Measurements from ENCODE around the gene MRPS14. TPM values are rescaled to one million over a fixed set of nuclear protein-coding genes. Genes with fewer than 3 reads are reported as not detected.

The MRPS14 gene
- total and polyA plus RNA-seq, 9 of the 15 experiments (the other 6 are each of a cell fraction or from before 2014, with no cell fraction given) = 38.1 to 231 (median 54.9) TPM

- TF ChIP-seq ZNF639 (CRISPR knock-in tag; conservative IDR thresholded peaks at IDR 0.05 in 1 of 2, IDR thresholded peaks at IDR 0.05 in 1 of 2) (peak in 1 of 2 experiments; percentile 50; a peak in 1 of 4 replicates), ZNF121 (CRISPR knock-in tag; conservative IDR thresholded peaks at IDR 0.05) (peak; percentile 27; the same call in 1 of the 2 replicates), MEF2D (tag; conservative IDR thresholded peaks at IDR 0.05; ENCODE audit: low read depth) (0 out of 2 replicates have a peak, but pooled peaks have one; percentile 37), SMARCB1 (IDR thresholded peaks at IDR 0.05; ENCODE audit: insufficient read length, low read depth) (peak; percentile 73), MTA3 (IDR thresholded peaks at IDR 0.05; ENCODE audit: borderline replicate concordance) (peak; percentile 78; the same call in 1 of the 2 replicates), YY1 (IDR thresholded peaks at IDR 0.05; ENCODE audit: borderline replicate concordance in 1 of 3, control insufficient read depth in 1 of 3, extremely low read depth in 1 of 3, insufficient read depth in 3 of 3, insufficient read length in 1 of 3, insufficient replicate concordance in 2 of 3, low read depth in 1 of 3, low read length in 2 of 3) (peak in 1 of 3 experiments; percentile 4), ZNF518B (CRISPR knock-in tag; IDR thresholded peaks at IDR 0.05) (no peak), ZNF316 (IDR thresholded peaks at IDR 0.05) (peak; percentile 88), ZNF592 (IDR thresholded peaks at IDR 0.05) (peak; percentile 24; the same call in 1 of the 2 replicates), L3MBTL2 (IDR thresholded peaks at IDR 0.05) (0 out of 2 replicates have a peak, but pooled peaks have one; percentile 32), MAFF (IDR thresholded peaks at IDR 0.05; ENCODE audit: low read length) (peak; percentile 63; the same call in 1 of the 2 replicates), MAFG (tag; conservative IDR thresholded peaks at IDR 0.05) (peak; percentile 89), HIVEP1 (CRISPR knock-in tag; IDR thresholded peaks at IDR 0.05) (no peak)
Observed at GRCh38 chr1:174965362-174966007, 57.7 kb downstream of the MRPS14 start (continued).

Measured in K562 (cell line).